ENCODE measurements around the gene IL17REL. TPM values are rescaled to one million over a fixed set of nuclear protein-coding genes. Genes with fewer than 3 reads are reported as not detected.
A peak's percentile ranks its signal among the peaks of the same experiment; 100 is the strongest.

IL17REL gene
- total and polyA plus RNA-seq, 2 of the 13 experiments (the other 11 are each of a cell fraction or from before 2014, with no cell fraction given): not detected

- TF ChIP-seq ZC3H4 (CRISPR knock-in tag; IDR thresholded peaks at IDR 0.05; ENCODE audit: borderline replicate concordance): no peak
- no peak for TF ChIP-seq FIP1L1 (IDR thresholded peaks at IDR 0.05; ENCODE audit: borderline replicate concordance, insufficient read depth, low read depth, low read length)
- TF ChIP-seq HMGXB4 (CRISPR knock-in tag; IDR thresholded peaks at IDR 0.05; ENCODE audit: borderline replicate concordance in 1 of 2, low read depth in 1 of 2): 0 out of 4 replicates have a peak, but pooled peaks of 1 of the 2 experiments have one; percentile 36
- no peak for TF ChIP-seq DNMT3B (CRISPR knock-in tag; conservative IDR thresholded peaks at IDR 0.05)
- no peak for TF ChIP-seq ZNF850 (CRISPR knock-in tag; conservative IDR thresholded peaks at IDR 0.05)
- 0 out of 2 replicates have a peak, but pooled peaks have one; percentile 9 for TF ChIP-seq SMAD3 (CRISPR knock-in tag; IDR thresholded peaks at IDR 0.05)
- TF ChIP-seq ZSCAN25 (CRISPR knock-in tag; IDR thresholded peaks at IDR 0.05): no peak
- TF ChIP-seq MTA3 (CRISPR knock-in tag; IDR thresholded peaks at IDR 0.05): no peak
- TF ChIP-seq ZBTB7B (CRISPR knock-in tag; IDR thresholded peaks at IDR 0.05): no peak
- TF ChIP-seq NKX3-1 (CRISPR knock-in tag; IDR thresholded peaks at IDR 0.05): no peak
- no peak for TF ChIP-seq TEAD2 (CRISPR knock-in tag; IDR thresholded peaks at IDR 0.05)
- no peak; the same call in 1 of the 2 replicates for TF ChIP-seq BCL6 (CRISPR knock-in tag; IDR thresholded peaks at IDR 0.05)
- no peak for TF ChIP-seq RNF2 (conservative IDR thresholded peaks at IDR 0.05; ENCODE audit: low read depth)
- no peak for TF ChIP-seq ZSCAN12 (CRISPR knock-in tag; IDR thresholded peaks at IDR 0.05)
- no peak for TF ChIP-seq ZMYM2 (CRISPR knock-in tag; IDR thresholded peaks at IDR 0.05)
- TF ChIP-seq POLR2AphosphoS5 (IDR thresholded peaks at IDR 0.05; ENCODE audit: low read depth, low read length): peak; percentile 17; the same call in 1 of the 2 replicates
- no peak for TF ChIP-seq MLLT10 (CRISPR knock-in tag; IDR thresholded peaks at IDR 0.05)
- TF ChIP-seq, protein P1, sequence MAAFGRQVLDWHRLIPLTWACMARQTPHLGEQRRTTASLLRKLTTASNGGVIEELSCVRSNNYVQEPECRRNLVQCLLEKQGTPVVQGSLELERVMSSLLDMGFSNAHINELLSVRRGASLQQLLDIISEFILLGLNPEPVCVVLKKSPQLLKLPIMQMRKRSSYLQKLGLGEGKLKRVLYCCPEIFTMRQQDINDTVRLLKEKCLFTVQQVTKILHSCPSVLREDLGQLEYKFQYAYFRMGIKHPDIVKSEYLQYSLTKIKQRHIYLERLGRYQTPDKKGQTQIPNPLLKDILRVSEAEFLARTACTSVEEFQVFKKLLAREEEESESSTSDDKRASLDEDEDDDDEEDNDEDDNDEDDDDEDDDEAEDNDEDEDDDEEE (CRISPR knock-in tag; IDR thresholded peaks at IDR 0.05): no peak
- TF ChIP-seq, protein P2, sequence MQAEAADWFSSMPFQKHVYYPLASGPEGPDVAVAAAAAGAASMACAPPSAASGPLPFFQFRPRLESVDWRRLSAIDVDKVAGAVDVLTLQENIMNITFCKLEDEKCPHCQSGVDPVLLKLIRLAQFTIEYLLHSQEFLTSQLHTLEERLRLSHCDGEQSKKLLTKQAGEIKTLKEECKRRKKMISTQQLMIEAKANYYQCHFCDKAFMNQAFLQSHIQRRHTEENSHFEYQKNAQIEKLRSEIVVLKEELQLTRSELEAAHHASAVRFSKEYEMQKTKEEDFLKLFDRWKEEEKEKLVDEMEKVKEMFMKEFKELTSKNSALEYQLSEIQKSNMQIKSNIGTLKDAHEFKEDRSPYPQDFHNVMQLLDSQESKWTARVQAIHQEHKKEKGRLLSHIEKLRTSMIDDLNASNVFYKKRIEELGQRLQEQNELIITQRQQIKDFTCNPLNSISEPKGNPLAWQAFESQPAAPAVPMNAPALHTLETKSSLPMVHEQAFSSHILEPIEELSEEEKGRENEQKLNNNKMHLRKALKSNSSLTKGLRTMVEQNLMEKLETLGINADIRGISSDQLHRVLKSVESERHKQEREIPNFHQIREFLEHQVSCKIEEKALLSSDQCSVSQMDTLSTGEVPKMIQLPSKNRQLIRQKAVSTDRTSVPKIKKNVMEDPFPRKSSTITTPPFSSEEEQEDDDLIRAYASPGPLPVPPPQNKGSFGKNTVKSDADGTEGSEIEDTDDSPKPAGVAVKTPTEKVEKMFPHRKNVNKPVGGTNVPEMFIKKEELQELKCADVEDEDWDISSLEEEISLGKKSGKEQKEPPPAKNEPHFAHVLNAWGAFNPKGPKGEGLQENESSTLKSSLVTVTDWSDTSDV (CRISPR knock-in tag; IDR thresholded peaks at IDR 0.05): no peak
- TF ChIP-seq ZNF766 (CRISPR knock-in tag; IDR thresholded peaks at IDR 0.05; ENCODE audit: borderline replicate concordance): no peak
- no peak for TF ChIP-seq AHR (CRISPR knock-in tag; IDR thresholded peaks at IDR 0.05)
- TF ChIP-seq, protein P3, sequence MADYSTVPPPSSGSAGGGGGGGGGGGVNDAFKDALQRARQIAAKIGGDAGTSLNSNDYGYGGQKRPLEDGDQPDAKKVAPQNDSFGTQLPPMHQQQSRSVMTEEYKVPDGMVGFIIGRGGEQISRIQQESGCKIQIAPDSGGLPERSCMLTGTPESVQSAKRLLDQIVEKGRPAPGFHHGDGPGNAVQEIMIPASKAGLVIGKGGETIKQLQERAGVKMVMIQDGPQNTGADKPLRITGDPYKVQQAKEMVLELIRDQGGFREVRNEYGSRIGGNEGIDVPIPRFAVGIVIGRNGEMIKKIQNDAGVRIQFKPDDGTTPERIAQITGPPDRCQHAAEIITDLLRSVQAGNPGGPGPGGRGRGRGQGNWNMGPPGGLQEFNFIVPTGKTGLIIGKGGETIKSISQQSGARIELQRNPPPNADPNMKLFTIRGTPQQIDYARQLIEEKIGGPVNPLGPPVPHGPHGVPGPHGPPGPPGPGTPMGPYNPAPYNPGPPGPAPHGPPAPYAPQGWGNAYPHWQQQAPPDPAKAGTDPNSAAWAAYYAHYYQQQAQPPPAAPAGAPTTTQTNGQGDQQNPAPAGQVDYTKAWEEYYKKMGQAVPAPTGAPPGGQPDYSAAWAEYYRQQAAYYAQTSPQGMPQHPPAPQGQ (CRISPR knock-in tag; IDR thresholded peaks at IDR 0.05; ENCODE audit: borderline replicate concordance): no peak
- TF ChIP-seq ZNF883 (CRISPR knock-in tag; IDR thresholded peaks at IDR 0.05; ENCODE audit: not compliant biosample characterization): no peak
- TF ChIP-seq FOXA1 (IDR thresholded peaks at IDR 0.05): no peak
- no peak; the same call in 1 of the 2 replicates for TF ChIP-seq FOXA1 (CRISPR knock-in tag; IDR thresholded peaks at IDR 0.05)
Measured at GRCh38 chr22:49946612-49947295, 65.8 kb downstream of the IL17REL start (continued).

All from HepG2 (cell line).